Muscle of leg (tissue), 11 donors: ENCODE results near the gene CBX6. TPM values are rescaled to one million over a fixed set of nuclear protein-coding genes. Genes with fewer than 3 reads are reported as not detected.
"Not testable (repeated sequence)": the region's sequence is repeated elsewhere in the genome, so short reads cannot be mapped to it uniquely, and the experiment has no call there.

Source experiments
- DNase-seq: peaks from one replicate; pipeline ENCODE4 v3.0.0; 2013
- H3K27ac ChIP-seq: one replicate; pipeline ENCODE4 v1.5.1; 2013; ENCODE audit warnings: mild to moderate bottlenecking, low read length, control low read depth
- H3K27me3 ChIP-seq: one replicate; pipeline ENCODE4 v1.6.1; 2013; ENCODE audit warnings: low read length; ENCODE audit not compliant: control insufficient read depth, insufficient read depth
- H3K36me3 ChIP-seq: one replicate; pipeline ENCODE4 v1.6.1; 2013; ENCODE audit warnings: low read length; ENCODE audit not compliant: control insufficient read depth, insufficient read depth
- H3K4me1 ChIP-seq: one replicate; pipeline ENCODE4 v1.6.1; 2013; ENCODE audit warnings: low read length; ENCODE audit not compliant: control insufficient read depth, insufficient read depth
- H3K4me3 ChIP-seq: one replicate; pipeline ENCODE4 v1.5.1; 2013; ENCODE audit warnings: low read length, control low read depth
- H3K9me3 ChIP-seq: replicated peaks from 2 replicates; pipeline ENCODE4 v1.6.1; 2013; ENCODE audit warnings: low read depth, low read length; ENCODE audit not compliant: control insufficient read depth
- WGBS: methylation state at CpG from one replicate; pipeline ENCODE4 v1.1.5; 2013; ENCODE audit warnings: missing lambda C conversion rate; ENCODE audit not compliant: insufficient coverage; 5-methylcytosine and 5-hydroxymethylcytosine counted together
- polyA plus RNA-seq, 8 donors: library from polyadenylated mRNA; unstranded; fragments of 120-200 nt; gene quantifications; one replicate each; pipeline versions ENCODE4 v1.2.1 to v1.2.3, GENCODE V29; 2013; ENCODE audit warnings: inconsistent platforms in 1 of 8, low replicate concordance in 1 of 8; ENCODE audit not compliant: insufficient read length in 8 of 8, insufficient read depth in 1 of 8
- total RNA-seq: library from RNA; stranded (reverse); fragments of 120-200 nt; gene quantifications from one replicate; pipeline ENCODE4 v1.2.4, GENCODE V29; 2013

CBX6 gene
- total and polyA plus RNA-seq, 9 donors, result 24.9 to 51.8 (median 34.8) TPM

GRCh38 chr22:38862375-38863329 lies 9.4 kb downstream of the CBX6 start:
- H3K27ac ChIP-seq, result no peak overlapping the region
- DNase-seq, result peak; percentile 67
- peaks cover 14% of the 10 kb centered on the region for H3K27me3 ChIP-seq
- 16% methylated on average over 3 of the region's 14 CpGs for WGBS
- H3K4me3 ChIP-seq, result no peak overlapping the region
- H3K9me3 ChIP-seq, result no peaks in the 10 kb centered on the region
- H3K36me3 ChIP-seq, result peaks cover 29% of the 10 kb centered on the region
- H3K4me1 ChIP-seq, result peaks cover 28% of the 10 kb centered on the region

GRCh38 chr22:38861927-38862326 lies 10.1 kb downstream of the CBX6 start:
- peaks cover 23% of the 10 kb centered on the region for H3K36me3 ChIP-seq
- 33% methylated on average over 7 of the region's 12 CpGs for WGBS
- no peak overlapping the region for H3K27ac ChIP-seq
- no peak for DNase-seq
- H3K9me3 ChIP-seq, result no peaks in the 10 kb centered on the region
- peaks cover 14% of the 10 kb centered on the region for H3K27me3 ChIP-seq
- peaks cover 28% of the 10 kb centered on the region for H3K4me1 ChIP-seq
- H3K4me3 ChIP-seq, result no peak overlapping the region

GRCh38 chr22:38861170-38861876 lies 10.7 kb downstream of the CBX6 start:
- H3K4me1 ChIP-seq, result peaks cover 28% of the 10 kb centered on the region
- WGBS, result 0% methylated on average over 1 of the region's 13 CpGs
- DNase-seq, result no peak
- H3K4me3 ChIP-seq, result no peak overlapping the region
- H3K27me3 ChIP-seq, result peaks cover 14% of the 10 kb centered on the region
- H3K9me3 ChIP-seq, result no peaks in the 10 kb centered on the region
- peaks cover 23% of the 10 kb centered on the region for H3K36me3 ChIP-seq
- no peak overlapping the region for H3K27ac ChIP-seq

- H3K9me3 ChIP-seq, result no peaks in the 10 kb centered on the region
- H3K27me3 ChIP-seq, result peaks cover 14% of the 10 kb centered on the region
- 40% methylated on average over 18 of the region's 23 CpGs for WGBS
- no peak for DNase-seq
- H3K27ac ChIP-seq, result no peak overlapping the region
- peaks cover 19% of the 10 kb centered on the region for H3K36me3 ChIP-seq
- H3K4me1 ChIP-seq, result peaks cover 28% of the 10 kb centered on the region
- no peak overlapping the region for H3K4me3 ChIP-seq
Observed at GRCh38 chr22:38860283-38861169, 11.5 kb downstream of the CBX6 start.

DNA sequence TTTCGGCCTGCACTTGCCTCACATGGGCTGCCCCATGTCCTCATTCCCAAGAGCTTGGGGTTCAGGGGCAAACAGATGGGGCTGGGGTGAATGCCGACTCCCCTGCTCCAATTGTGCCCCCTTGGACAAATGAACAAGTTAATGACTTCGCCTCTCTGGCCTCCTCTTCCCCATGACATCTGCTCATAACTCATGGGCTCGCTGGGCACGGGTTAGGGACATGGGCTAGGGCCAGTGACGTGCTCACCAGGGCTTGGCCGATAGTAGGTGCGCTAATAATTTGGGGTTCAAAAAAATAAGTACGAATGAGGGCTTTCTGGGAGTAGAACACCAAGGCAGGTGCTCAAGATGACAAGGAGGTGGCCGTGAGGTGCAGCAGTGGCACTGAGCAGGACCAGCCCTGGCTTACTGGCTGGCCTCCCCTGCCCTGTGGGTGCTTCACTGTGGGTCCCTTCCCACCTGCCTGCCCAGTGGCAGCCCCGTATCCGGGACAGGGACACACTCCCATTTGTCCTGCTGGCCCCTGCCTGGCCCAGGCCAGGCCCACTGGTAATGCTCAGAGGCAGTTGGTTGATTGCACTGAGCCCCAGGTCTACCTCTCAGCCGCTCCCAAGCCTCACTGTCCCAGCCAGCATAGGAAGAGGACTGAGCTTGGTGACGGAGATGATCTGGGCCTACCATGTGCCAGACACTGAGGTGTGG lies 12.3 kb downstream of the CBX6 start:
- Histone ChIP-seq H3K27me3 (peaks cover 14% of the 10 kb centered on the region), H3K4me1 (peaks cover 22% of the 10 kb centered on the region), H3K36me3 (peaks cover 12% of the 10 kb centered on the region), H3K9me3 (no peaks in the 10 kb centered on the region), H3K27ac (no peak overlapping the region), H3K4me3 (no peak overlapping the region)
- DNase-seq, result no peak
- 79% methylated on average over 11 of the region's 14 CpGs for WGBS

- Histone ChIP-seq H3K27me3 (peaks cover 18% of the 10 kb centered on the region), H3K27ac (no peak overlapping the region), H3K4me3 (no peak overlapping the region), H3K4me1 (peaks cover 15% of the 10 kb centered on the region), H3K36me3 (peaks cover 1% of the 10 kb centered on the region), H3K9me3 (no peaks in the 10 kb centered on the region)
- WGBS, result 22% methylated on average over 9 of the region's 9 CpGs
- no peak for DNase-seq
Observed at GRCh38 chr22:38858492-38858891, 13.5 kb downstream of the CBX6 start.

GRCh38 chr22:38854476-38854875 lies 17.5 kb downstream of the CBX6 start:
- H3K4me1 ChIP-seq, H3K36me3 ChIP-seq, DNase-seq, H3K4me3 ChIP-seq, H3K27ac ChIP-seq, H3K9me3 ChIP-seq: not testable (repeated sequence)
- H3K27me3 ChIP-seq, result peaks cover 30% of the 10 kb centered on the region
- WGBS, result 80% methylated on average over 1 of the region's 7 CpGs

- WGBS, result 30% methylated on average over 2 of the region's 5 CpGs
Observed at GRCh38 chr22:38853883-38854282, 18.1 kb downstream of the CBX6 start.

DNA sequence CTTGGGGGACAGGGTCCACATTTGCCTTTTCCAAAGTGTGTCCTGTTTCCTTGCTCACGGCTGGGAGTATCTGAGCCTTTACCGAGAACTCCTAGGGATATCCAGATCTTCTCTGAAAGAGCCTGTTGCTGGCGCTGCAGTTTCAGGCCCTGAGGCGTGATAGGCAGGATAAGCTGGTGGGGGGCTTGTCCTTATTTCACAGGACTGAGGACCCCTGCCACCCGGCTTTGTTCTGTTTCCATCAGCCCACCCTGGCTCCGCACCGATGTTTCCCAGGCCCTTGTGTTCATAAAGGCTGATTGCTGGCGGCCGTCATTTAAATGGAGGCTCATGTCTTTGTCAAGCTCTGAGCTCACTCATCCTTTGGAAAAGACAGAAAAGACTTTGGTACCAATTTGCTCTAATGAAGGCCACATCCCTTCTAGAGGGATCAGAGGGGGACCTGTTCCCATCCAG lies 18.8 kb downstream of the CBX6 start:
- H3K9me3 ChIP-seq, result no peaks in the 10 kb centered on the region
- H3K27ac ChIP-seq, result no peak overlapping the region
- H3K27me3 ChIP-seq, result peaks cover 40% of the 10 kb centered on the region
- no peaks in the 10 kb centered on the region for H3K36me3 ChIP-seq
- 56% methylated on average over 7 of the region's 9 CpGs for WGBS
- no peak overlapping the region for H3K4me3 ChIP-seq
- no peak for DNase-seq
- H3K4me1 ChIP-seq, result peaks cover 7% of the 10 kb centered on the region

More at GRCh38 chr22:38853883-38854282, 18.1 kb downstream of the CBX6 start:
- peaks cover 36% of the 10 kb centered on the region for H3K27me3 ChIP-seq
- H3K36me3 ChIP-seq, H3K9me3 ChIP-seq, H3K4me1 ChIP-seq, H3K4me3 ChIP-seq, H3K27ac ChIP-seq, DNase-seq: not testable (repeated sequence)
